DND-41 (cell line): ENCODE data around the gene TGFB3.

Source experiments
- ATAC-seq: fragments of 200-7000 bp; cut with Tn5 transposase; 3 replicates; pipeline ENCODE4 v1.9.1; 2021; ENCODE audit warnings: low read depth; ENCODE audit not compliant: insufficient read depth
- DNase-seq: peaks from one replicate; pipeline ENCODE4 v3.0.0-alpha.2; 2020
- H2AFZ ChIP-seq: 2 replicates; pipeline ENCODE4 v1.6.0; 2012; ENCODE audit warnings: low read depth, low read length
- H3K27ac ChIP-seq: 2 replicates; pipeline ENCODE4 v1.5.1; 2012; ENCODE audit warnings: low read length, inconsistent platforms
- H3K27me3 ChIP-seq: fragments of 200-600 bp; sonication (generic); 2 replicates; pipeline ENCODE4 v1.6.0; 2012; ENCODE audit warnings: low read length, mild to moderate bottlenecking, inconsistent platforms; ENCODE audit not compliant: insufficient read depth, poor library complexity
- H3K36me3 ChIP-seq: 2 replicates; pipeline ENCODE4 v1.5.1; 2012; ENCODE audit warnings: low read length, inconsistent platforms; ENCODE audit not compliant: insufficient read depth
- H3K4me1 ChIP-seq: 2 replicates; pipeline ENCODE4 v1.5.1; 2012; ENCODE audit warnings: mild to moderate bottlenecking, low read length; ENCODE audit not compliant: insufficient read depth
- H3K4me2 ChIP-seq: 2 replicates; pipeline ENCODE4 v1.6.0; 2012; ENCODE audit warnings: mild to moderate bottlenecking, moderate library complexity, low read length, inconsistent platforms; ENCODE audit not compliant: insufficient read depth
- H3K4me3 ChIP-seq, 2 experiments: fragments of 200-600 bp in 1 of 2; shearing (Covaris generic) in 1 of 2; 2 replicates each; pipeline ENCODE4 v1.5.1; 2012 to 2016; ENCODE audit warnings: inconsistent platforms in 2 of 2, low read length in 2 of 2, mild to moderate bottlenecking in 2 of 2, low read depth in 1 of 2, moderate library complexity in 1 of 2
- H3K79me2 ChIP-seq: 2 replicates; pipeline ENCODE4 v1.6.0; 2012; ENCODE audit warnings: low read length, inconsistent platforms; ENCODE audit not compliant: insufficient read depth
- H3K9ac ChIP-seq: 2 replicates; pipeline ENCODE4 v1.6.0; 2012; ENCODE audit warnings: low read depth, mild to moderate bottlenecking, inconsistent platforms, low read length, moderate library complexity
- H3K9me3 ChIP-seq: 2 replicates; pipeline ENCODE4 v1.5.1; 2012; ENCODE audit warnings: low read length, moderate library complexity, mild to moderate bottlenecking, inconsistent platforms; ENCODE audit not compliant: insufficient read depth, severe bottlenecking
- H4K20me1 ChIP-seq: 2 replicates; pipeline ENCODE4 v1.6.0; 2012; ENCODE audit warnings: low read length; ENCODE audit not compliant: insufficient read depth
- EZH2 ChIP-seq: IDR thresholded peaks from 3 replicates; pipeline ENCODE4 v1.6.1; 2012; ENCODE audit warnings: borderline replicate concordance, low read depth, mild to moderate bottlenecking, moderate library complexity, low read length, inconsistent platforms; ENCODE audit not compliant: severe bottlenecking
- TF ChIP-seq, protein P1 (sequence below): IDR thresholded peaks from 2 replicates; pipeline ENCODE4 v1.5.1; 2012; ENCODE audit warnings: borderline replicate concordance, low read length, moderate library complexity, mild to moderate bottlenecking; ENCODE audit not compliant: poor library complexity, severe bottlenecking; ENCODE audit errors: extremely low read depth

Gene TGFB3

DNA sequence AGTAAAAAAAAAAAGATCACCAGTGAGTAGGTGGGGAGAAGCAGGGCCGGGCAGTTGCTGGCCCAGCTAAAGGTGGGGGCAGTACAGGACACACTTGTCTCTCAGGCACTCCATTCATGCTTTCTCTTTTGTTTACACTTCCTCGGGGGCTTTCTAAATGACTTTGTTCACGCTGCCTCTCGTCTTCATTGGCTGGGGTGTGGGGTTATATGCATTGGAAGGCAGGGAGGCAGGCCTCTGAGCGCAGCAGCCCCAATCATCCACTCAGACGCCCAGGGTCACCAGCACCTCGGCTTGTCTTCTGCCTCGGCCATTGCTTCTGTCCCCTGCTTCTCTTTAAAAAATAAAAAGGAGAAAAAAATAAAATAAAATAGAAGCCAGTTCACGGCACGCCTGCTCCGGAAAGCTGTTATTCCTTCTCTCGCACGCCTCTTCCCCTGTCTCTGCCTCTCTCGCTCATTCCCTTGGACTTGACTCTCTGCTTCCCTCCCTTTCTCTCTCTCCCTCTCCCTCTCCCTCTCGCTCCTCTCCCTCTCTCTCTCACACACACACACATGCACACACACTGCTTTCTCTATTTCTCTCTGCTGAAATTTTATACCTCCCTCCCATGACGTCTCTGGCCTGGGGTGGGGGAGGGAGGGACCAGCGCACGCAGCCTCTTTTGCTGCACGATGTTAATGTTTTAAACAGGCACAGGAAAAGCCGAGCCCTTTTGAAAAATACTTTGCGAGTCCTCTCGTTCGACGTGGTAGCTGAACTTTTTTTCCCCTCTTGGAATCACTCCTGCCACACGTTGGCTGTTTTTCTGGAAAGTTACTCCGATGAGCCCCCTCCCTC is at the start of gene TGFB3:
Gene TGFB3, minus strand, starts transcription at position 570 of the 840 bp plus-strand sequence. CDS start 1,102 bp downstream, outside the sequence.
- no peaks in the 10 kb centered on the region for H3K9me3 ChIP-seq
- H3K4me3 ChIP-seq = peak within 1 kb of the TSS; percentile 43 to 60; a peak in 3 of 4 replicates
- H3K4me1 ChIP-seq = peaks cover 42% of the 10 kb centered on the region
- DNase-seq (peak; percentile 65), ATAC-seq (peak; percentile 48)
- 0 out of 2 replicates have a peak, but pooled peaks cover 3% of the 10 kb centered on the region for H4K20me1 ChIP-seq
- H3K9ac ChIP-seq = peak within 1 kb of the TSS; percentile 67
- no peaks in the 10 kb centered on the region for H3K36me3 ChIP-seq
- H3K4me2 ChIP-seq = peak within 1 kb of the TSS; percentile 68
- H2AFZ ChIP-seq = peak within 1 kb of the TSS; percentile 85
- peak within 1 kb of the TSS; percentile 38; the same call in 1 of the 2 replicates for H3K27ac ChIP-seq
- peaks cover 4% of the 10 kb centered on the region for H3K27me3 ChIP-seq
- TF ChIP-seq, protein P1, sequence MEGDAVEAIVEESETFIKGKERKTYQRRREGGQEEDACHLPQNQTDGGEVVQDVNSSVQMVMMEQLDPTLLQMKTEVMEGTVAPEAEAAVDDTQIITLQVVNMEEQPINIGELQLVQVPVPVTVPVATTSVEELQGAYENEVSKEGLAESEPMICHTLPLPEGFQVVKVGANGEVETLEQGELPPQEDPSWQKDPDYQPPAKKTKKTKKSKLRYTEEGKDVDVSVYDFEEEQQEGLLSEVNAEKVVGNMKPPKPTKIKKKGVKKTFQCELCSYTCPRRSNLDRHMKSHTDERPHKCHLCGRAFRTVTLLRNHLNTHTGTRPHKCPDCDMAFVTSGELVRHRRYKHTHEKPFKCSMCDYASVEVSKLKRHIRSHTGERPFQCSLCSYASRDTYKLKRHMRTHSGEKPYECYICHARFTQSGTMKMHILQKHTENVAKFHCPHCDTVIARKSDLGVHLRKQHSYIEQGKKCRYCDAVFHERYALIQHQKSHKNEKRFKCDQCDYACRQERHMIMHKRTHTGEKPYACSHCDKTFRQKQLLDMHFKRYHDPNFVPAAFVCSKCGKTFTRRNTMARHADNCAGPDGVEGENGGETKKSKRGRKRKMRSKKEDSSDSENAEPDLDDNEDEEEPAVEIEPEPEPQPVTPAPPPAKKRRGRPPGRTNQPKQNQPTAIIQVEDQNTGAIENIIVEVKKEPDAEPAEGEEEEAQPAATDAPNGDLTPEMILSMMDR = no peak
- TF ChIP-seq EZH2 = no peak
- H3K79me2 ChIP-seq = 0 out of 2 replicates have a peak, but pooled peaks cover 2% of the 10 kb centered on the region

DNA sequence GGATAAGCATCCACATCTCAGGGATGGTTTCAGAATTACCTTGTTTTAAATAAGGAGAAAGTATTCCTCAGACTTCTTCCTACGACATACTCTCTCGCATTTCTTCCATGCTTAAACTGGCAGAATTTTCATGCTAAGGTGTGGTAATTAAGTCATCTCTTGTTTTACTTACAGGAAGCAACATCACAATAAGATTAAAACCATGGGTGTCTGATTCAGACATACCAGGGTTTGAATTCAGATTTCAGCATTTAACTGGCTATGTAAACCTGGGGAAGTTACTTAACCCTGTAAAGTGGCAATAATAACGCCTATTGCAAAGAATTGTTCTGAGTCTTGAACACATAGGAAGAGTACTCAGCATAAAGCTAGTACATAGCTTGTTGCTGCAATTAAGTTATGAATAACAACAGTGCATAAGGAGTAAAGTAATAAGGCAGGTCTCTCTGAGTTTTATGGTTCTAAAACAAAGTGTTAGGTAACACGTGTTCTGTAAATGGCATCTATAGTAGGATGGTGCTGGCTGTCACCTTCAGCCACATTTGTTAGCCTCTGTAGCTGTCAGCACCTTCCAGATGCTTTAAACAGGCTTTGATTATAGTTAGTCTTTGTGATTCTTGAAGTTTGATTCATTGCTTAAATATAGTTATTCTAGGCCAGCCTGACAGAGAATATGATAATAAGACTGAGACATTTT is 42.6 kb upstream of the TGFB3 start:
- no peak for DNase-seq
- no peak overlapping the region for H3K4me3 ChIP-seq
- H3K27ac ChIP-seq = no peak overlapping the region
- no peaks in the 10 kb centered on the region for H3K27me3 ChIP-seq
- H2AFZ ChIP-seq = no peak overlapping the region
- TF ChIP-seq EZH2 = no peak
- TF ChIP-seq, protein P1 = no peak
- H3K9me3 ChIP-seq = peaks cover 7% of the 10 kb centered on the region
- ATAC-seq = no peak
- no peaks in the 10 kb centered on the region for H3K79me2 ChIP-seq
- H3K4me1 ChIP-seq = no peaks in the 10 kb centered on the region
- peaks cover 16% of the 10 kb centered on the region; the same call in 1 of the 2 replicates for H3K36me3 ChIP-seq
- H3K4me2 ChIP-seq = no peak overlapping the region
- no peaks in the 10 kb centered on the region for H4K20me1 ChIP-seq
- H3K9ac ChIP-seq = no peak overlapping the region

DNA sequence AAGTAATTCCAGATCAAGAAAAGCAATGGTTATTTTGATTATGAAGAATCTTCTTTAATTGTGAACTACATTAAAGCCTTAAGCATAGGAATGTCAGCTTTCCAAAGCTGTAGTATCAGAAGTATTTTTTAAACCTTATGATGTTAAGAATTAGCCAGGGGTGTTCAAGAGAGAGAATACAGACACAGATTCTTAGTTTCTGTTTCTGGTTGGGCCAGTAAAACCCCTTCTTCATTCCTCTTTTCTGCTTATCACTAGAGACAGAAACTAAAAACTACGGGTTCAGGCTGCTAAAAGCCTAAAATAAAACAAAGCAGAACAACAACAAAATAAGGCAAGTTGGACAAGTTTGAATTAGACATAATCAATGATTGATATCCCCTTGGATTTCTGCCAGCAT is 42.0 kb upstream of the TGFB3 start:
- Histone ChIP-seq H3K27me3 (no peaks in the 10 kb centered on the region), H3K9ac (no peak overlapping the region), H3K4me3 (no peak overlapping the region), H3K4me2 (no peak overlapping the region), H2AFZ (no peak overlapping the region), H3K27ac (no peak overlapping the region), H3K79me2 (no peaks in the 10 kb centered on the region), H3K9me3 (peaks cover 10% of the 10 kb centered on the region), H3K4me1 (no peaks in the 10 kb centered on the region), H3K36me3 (peaks cover 16% of the 10 kb centered on the region; the same call in 1 of the 2 replicates), H4K20me1 (no peaks in the 10 kb centered on the region)
- DNase-seq = no peak
- no peak for ATAC-seq
- TF ChIP-seq, protein P1 = no peak
- TF ChIP-seq EZH2 = no peak
